NCI-H187 (cell line): ENCODE results near the gene TNS1.
"Not testable (repeated sequence)": the region's sequence is repeated elsewhere in the genome, so short reads cannot be mapped to it uniquely, and the experiment has no call there.

Experiments
- DNase-seq, 2 experiments: peaks; one replicate each; lab custom pipeline; 2025; lab: John Stamatoyannopoulos, UW

TNS1 gene

GRCh38 chr2:217798191-217798590 is 204.6 kb downstream of the TNS1 start:
- DNase-seq = no peak

DNA sequence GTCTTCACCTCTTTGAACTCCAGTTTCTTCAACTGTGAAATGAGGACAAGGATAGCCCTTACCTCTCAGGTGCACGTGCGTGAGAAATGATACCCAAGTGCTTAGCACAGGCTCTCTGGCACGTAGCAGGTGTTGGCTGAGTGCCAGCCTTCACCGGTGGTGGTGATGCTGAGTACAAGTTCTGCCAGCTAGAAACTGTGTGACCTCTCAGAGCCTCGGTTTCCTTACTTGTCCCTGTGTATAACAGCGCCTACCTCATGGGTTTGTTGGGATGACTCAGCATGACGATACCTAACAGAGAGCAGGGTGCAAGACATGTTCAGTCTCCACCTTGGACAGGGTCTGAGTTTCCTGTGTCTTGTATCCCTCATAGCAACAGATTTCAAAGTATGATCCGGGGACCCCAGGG is 205.1 kb downstream of the TNS1 start:
- DNase-seq = peak; percentile 36 to 52

GRCh38 chr2:217797165-217797564 is 205.6 kb downstream of the TNS1 start:
- DNase-seq = no peak

GRCh38 chr2:217795706-217796465 is 206.9 kb downstream of the TNS1 start:
- DNase-seq = no peak

DNA sequence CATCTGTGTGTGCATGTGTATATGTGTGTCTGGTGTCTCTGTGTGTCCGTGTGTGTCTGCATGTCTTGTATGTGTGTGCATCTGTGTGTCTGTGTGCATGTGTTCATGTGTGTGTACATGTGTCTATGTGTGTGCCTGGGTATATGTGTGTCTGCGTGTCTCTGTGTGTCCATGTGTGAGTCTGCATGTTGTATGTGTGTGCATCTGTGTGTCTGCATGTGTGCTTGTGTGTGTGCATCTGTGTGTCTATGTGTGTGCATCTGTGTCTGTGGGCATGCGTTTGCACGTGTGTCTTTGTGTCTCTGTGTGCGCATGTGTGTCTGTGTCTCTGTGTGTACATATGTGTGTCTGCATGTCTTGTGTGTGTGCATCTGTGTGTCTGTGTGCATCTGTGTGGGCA is 207.7 kb downstream of the TNS1 start:
- DNase-seq = no peak

DNA sequence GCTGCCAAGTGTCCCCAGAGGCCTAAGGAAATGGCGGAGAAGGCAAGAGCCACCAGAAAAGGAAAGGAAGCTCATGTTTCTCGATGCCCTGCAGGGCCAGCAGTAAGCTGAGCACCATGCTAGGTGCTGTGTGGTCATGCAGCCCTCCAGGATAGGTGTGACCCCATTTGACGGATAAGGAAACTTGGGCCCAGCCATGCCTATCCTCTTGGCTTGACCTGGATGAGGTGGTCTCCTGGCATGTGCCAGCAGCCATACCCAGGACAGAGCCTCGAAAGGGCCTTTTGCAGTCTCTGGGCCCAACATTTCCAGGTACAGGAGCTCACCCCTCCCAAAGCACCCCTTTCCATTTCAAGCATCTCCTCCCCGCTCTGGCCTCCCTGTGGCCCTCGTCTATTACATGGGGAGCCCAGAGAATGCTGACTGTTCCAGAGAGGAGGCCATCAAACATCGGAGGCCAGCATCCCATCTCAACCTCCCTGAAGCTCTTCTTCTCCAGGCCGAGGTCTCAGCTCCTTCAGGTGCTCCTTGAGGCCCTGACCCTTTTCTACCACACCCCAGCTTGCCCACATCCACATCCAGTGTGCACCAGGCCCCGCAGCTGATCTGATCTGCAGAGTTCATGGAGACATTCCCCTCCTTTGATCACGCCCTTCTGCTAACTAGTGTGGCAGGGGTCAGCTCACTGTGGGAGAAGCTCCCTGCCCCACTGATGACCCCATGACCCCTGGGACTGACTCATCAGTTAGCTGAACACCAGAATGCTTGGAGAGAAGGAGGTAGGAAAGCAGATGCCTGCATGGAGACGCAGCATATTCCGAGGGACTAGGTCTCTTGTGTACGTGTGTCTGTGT is 208.4 kb downstream of the TNS1 start:
- no peak for DNase-seq

- DNase-seq = no peak
These were observed 209.1 kb downstream of the TNS1 start for GRCh38 chr2:217793566-217794132.

DNA sequence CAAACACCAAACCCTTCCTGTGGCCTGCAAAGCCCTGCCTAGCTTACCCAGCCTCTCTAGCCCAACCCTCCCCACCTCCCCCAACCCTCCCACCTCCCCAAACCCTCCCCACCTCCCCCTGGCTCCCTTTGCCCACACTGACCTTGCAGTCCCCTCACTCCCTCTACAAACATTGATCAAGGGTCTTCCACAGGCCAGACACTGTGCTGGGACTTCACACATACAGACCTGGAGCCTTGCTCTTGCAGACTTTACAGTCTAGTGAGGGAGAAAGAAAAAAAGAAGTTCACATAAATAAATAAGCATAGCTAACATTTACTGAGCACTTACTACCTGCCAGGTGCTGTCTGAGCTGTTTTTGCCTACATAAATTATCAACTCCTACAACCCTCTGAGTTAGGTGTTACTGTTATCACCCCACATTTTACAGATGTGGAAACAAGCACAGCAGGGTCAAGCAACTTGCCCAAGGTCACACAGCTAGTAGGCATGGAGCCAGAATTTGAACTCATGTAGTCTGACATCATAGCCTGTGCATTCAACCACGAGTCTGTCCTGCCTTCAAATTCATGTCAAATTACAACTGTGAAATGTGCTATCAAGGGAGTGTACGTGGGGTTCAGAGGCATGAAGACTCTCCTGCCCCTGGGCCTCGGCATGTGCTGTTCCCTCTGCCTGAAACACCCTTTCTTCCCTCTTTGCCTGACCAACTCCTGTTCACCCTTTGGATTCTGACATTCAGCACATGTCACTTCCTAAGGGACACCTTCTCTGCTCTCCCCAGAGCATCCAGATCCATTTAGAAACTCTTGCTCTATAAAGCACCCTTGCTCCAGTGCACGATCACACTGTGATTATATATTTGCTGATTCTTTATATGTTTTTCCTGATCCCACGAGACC is 209.9 kb downstream of the TNS1 start:
- DNase-seq = no peak

DNA sequence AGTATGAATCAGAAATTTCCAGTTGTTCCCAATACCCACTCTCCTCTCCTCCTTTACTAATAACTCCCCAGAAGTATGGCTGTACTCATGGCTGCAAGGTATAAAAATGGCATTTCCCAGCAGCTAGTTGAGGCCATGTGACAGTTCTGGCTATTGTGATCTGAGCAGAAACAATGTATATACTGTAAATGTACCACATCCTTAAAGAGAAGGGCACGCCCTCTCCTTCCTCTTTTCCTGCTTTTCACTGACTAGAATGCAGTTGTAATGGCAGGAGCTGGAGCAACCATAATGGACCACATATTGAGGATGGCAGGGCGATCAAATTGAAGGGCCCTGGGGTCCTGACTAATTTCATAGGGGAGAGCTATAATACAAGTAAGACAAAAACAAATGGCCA is 211.2 kb downstream of the TNS1 start:
- no peak for DNase-seq

GRCh38 chr2:217790681-217791392 is 212.0 kb downstream of the TNS1 start:
- DNase-seq = no peak

GRCh38 chr2:217790195-217790594 is 212.6 kb downstream of the TNS1 start:
- no peak for DNase-seq

GRCh38 chr2:217789736-217790181 is 213.0 kb downstream of the TNS1 start:
- DNase-seq = no peak

GRCh38 chr2:217789003-217789735 is 213.6 kb downstream of the TNS1 start:
- peak; percentile 8 to 17 for DNase-seq

DNA sequence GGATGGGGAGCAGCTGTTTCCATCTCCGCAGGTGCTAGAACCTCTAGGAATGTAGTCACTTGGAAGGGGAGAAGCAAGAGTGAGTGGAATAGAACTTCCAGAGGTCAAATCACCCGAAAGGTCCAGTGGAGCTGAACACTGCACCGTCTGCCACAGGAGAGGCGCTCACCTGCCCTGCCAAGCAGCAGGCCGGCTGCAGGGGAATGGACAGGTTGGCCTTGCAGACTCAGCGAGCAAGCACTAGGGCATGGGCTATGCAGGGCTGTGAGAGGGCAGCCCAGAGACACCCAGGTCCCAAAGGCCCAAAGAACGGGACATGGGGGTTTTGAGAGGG is 214.2 kb downstream of the TNS1 start:
- no peak for DNase-seq

- DNase-seq = no peak
These were observed 215.5 kb downstream of the TNS1 start for GRCh38 chr2:217787160-217787877.

- DNase-seq = not testable (repeated sequence)
These were observed 216.2 kb downstream of the TNS1 start for GRCh38 chr2:217786560-217786959.

DNA sequence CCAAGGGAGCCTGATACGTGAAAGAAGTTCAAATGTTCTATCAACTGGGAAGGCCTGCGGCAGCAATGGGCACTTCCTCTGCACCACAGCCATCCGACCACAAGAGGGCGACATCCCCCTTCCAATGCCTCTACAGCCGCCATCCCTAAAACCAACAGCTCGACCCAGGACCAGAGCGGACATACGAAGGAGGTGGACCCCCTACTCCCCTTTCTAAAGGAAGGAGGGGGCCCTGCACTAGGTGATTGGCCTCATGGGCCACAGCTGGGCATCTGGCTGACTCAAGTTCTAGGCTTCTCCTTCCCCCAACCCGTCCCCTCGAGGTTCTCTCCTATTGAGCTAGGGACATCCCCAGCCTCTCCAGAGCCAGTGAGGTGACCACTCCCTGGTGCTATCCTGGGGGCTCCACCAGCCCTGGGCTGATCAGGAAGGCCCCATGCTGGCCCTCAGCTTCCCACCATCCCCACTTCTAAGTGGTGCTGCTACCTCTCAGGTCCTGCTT is 217.2 kb downstream of the TNS1 start:
- DNase-seq = peak in 1 of 2 experiments; percentile 37

DNA sequence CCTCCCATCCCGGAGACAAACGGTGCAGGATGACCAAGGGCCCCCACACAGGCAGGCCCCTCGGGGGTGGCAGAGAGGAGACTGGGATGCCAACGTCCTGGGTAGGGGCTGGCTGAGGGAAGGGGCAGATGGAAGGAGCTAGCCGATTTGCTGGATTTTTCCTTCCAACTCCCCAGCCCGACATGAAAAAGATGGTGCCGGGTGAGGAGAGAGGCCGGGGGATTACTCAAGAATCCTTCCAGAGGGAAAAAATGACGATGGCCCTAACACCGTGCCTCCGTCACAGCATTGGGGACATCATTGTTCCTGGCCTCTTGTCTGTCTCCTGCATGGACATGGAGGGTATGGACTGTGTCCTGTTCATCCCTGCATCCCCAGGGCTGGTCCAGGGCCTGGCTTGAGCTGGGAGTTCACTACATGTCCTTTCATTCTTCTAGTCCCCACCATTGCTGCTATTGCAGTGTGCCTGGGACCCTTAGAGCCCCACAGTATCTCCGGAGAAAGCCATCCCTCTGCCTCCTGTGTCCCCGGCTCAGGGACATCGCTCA is 217.7 kb downstream of the TNS1 start:
- DNase-seq = no peak

DNA sequence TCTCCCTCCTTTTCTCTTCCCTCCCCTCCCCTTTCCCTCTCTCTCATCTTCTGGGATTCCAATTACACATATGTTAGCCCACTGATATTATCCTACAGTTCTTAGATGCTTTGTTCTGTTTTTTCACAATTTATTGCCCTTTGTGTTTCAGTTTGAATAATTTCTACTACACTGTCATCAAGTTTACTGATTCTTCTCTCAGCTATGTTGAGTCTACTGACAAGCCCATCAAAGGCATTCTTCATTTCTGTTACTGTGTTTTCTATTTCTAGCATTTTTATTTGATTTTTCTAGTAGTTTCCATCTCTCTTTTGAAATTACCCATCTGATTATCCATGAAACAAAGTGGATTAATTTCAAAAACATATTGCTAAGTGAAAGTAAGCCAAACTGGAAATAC is 219.6 kb downstream of the TNS1 start:
- no peak for DNase-seq
